GM13977 (cell line): Measurements from ENCODE around the gene UBC.
"Not testable (repeated sequence)": the region's sequence is repeated elsewhere in the genome, so short reads cannot be mapped to it uniquely, and the experiment has no call there.

ENCODE experiments used
- DNase-seq: peaks from one replicate; pipeline ENCODE4 v3.0.0; 2012; ENCODE audit warnings: low spot score
- in situ Hi-C: fragments of 300-500 bp; cut with MboI; formaldehyde crosslinking; loops from one replicate; pipeline ENCODE4 v1.12.0; 2022; ENCODE audit warnings: low sequenced_read_pairs, low pct_unique_long_range_greater_than_20kb, mixed read lengths, inconsistent platforms; ENCODE audit not compliant: unreplicated experiment
- TF ChIP-seq, protein P1 (sequence below): IDR thresholded peaks from 2 replicates; pipeline ENCODE4 v1.5.1; 2012; ENCODE audit warnings: mild to moderate bottlenecking, control low read depth; ENCODE audit not compliant: insufficient read depth; ENCODE audit errors: extremely low read depth, missing control alignments

Gene UBC

GRCh38 chr12:124883263-124884130, 31.0 kb downstream of the UBC start:
- DNase-seq = no peak
- TF ChIP-seq, protein P1, sequence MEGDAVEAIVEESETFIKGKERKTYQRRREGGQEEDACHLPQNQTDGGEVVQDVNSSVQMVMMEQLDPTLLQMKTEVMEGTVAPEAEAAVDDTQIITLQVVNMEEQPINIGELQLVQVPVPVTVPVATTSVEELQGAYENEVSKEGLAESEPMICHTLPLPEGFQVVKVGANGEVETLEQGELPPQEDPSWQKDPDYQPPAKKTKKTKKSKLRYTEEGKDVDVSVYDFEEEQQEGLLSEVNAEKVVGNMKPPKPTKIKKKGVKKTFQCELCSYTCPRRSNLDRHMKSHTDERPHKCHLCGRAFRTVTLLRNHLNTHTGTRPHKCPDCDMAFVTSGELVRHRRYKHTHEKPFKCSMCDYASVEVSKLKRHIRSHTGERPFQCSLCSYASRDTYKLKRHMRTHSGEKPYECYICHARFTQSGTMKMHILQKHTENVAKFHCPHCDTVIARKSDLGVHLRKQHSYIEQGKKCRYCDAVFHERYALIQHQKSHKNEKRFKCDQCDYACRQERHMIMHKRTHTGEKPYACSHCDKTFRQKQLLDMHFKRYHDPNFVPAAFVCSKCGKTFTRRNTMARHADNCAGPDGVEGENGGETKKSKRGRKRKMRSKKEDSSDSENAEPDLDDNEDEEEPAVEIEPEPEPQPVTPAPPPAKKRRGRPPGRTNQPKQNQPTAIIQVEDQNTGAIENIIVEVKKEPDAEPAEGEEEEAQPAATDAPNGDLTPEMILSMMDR = no peak
- in situ Hi-C loops = no loop called here

DNA sequence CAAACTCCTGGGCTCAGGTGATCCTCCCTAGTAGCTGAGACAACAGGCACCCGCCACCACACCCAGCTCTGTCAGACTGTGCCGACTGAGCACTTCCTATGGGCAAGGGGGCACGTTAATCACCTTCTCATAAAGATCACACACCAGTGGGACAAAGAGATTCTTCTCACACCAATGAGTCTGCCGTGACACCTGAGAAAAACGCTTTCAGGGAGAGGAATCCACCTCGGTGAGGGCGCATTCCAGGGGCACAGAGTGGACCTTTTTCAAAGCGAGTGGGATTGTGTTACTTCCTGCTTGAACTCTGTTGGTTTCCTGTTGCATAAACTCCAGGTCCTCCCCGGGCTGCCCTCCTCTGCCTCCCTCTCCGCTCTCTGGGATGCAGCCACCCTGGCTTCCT, 33.3 kb downstream of the UBC start:
- DNase-seq = no peak
- in situ Hi-C loops = no loop called here
- TF ChIP-seq, protein P1 = no peak

- in situ Hi-C loops, DNase-seq: not testable (repeated sequence)
Observed at GRCh38 chr12:124880335-124880734, 34.1 kb downstream of the UBC start.

DNA sequence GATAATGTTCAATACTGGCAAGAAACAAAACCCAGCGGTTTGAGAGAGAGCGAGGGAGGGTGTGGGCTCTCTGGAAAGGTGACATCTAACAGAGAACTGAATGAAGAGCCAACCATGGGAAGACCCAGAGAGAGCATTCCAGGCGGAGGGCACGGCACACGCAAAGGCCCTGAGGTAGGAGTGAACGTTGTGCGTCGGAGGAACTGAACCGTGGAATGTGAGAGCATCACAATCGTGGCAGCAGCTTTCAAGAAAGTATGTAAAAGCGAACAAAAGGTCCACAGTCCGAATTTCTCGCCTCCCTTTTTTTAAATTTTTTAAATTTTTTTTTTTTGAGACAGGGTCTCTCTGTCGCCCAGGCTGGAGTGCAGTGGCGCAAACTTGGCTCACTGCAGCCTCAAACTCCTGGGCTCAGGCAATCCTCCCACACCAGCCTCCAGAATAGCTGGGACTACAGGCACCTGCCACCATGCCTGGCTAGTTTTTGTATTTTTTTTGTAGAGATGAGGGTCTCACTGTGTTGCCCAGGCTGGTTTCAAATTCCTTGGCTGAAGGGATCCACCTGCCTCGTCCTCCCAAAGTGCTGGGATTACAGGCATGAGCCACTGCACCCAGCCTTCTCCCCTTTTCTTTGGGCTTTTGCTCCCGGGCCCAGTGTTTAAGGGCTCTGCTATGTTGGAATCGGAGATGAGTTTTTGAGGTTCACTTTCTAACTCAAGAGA, 35.5 kb downstream of the UBC start:
- TF ChIP-seq, protein P1 = no peak
- DNase-seq = no peak
- in situ Hi-C loops = no loop called here

GRCh38 chr12:124877423-124877822, 37.0 kb downstream of the UBC start:
- in situ Hi-C loops = no loop called here
- no peak for DNase-seq
- TF ChIP-seq, protein P1 = no peak

GRCh38 chr12:124876171-124876570, 38.3 kb downstream of the UBC start:
- TF ChIP-seq, protein P1 = no peak
- in situ Hi-C loops = no loop called here
- no peak for DNase-seq

- DNase-seq = no peak
Observed at GRCh38 chr12:124875803-124876132, 38.7 kb downstream of the UBC start.

More at GRCh38 chr12:124875803-124876132, 38.7 kb downstream of the UBC start:
- TF ChIP-seq, protein P1 = no peak
- in situ Hi-C loops = no loop called here
